Activated T-cell treated with anti-CD3 and anti-CD28 coated beads, Interleukin-2, amount 50 U/mL, for 72 hours (primary cell): ENCODE results near the gene SH2D4B. TPM values are rescaled to one million over a fixed set of nuclear protein-coding genes. Genes with fewer than 3 reads are reported as not detected.

Experiments used
- ATAC-seq, 2 donors: fragments of 150-1000 bp; cut with Tn5 transposase; replicated peaks in 1 of 2; 2 replicates each; pipeline ENCODE4 v1.10.0; 2021; ENCODE audit warnings: moderate library complexity in 2 of 2, mild to moderate bottlenecking in 1 of 2
- DNase-seq, 2 donors: peaks; one replicate each; pipeline ENCODE4 v3.0.0; 2021 to 2022; ENCODE audit warnings: mixed read lengths in 1 of 2
- H3K27ac Mint-ChIP-seq: one replicate; pipeline ENCODE4 v1.8.0; 2022; ENCODE audit warnings: mild to moderate bottlenecking, moderate library complexity, mixed read lengths
- H3K27me3 Mint-ChIP-seq: one replicate; pipeline ENCODE4 v1.8.0; 2022; ENCODE audit warnings: low read depth, mixed read lengths
- H3K36me3 Mint-ChIP-seq, 2 donors: one replicate each; pipeline ENCODE4 v1.8.0; 2022; ENCODE audit warnings: mixed read lengths in 2 of 2, mild to moderate bottlenecking in 1 of 2; ENCODE audit not compliant: insufficient read depth in 2 of 2
- H3K4me1 Mint-ChIP-seq: one replicate; pipeline ENCODE4 v1.8.0; 2022; ENCODE audit warnings: low read depth, mixed read lengths
- H3K4me3 Mint-ChIP-seq, 2 donors: one replicate each; pipeline ENCODE4 v1.8.0; 2022; ENCODE audit warnings: mild to moderate bottlenecking in 2 of 2, mixed read lengths in 2 of 2, moderate library complexity in 2 of 2
- H3K9me3 Mint-ChIP-seq, 2 donors: one replicate each; pipeline ENCODE4 v1.8.0; 2022; ENCODE audit warnings: mixed read lengths in 2 of 2
- total RNA-seq, 2 donors: library from RNA; stranded (reverse); gene quantifications; one replicate each; pipeline ENCODE4 v1.2.3, GENCODE V29; 2022

SH2D4B gene
- total RNA-seq, 2 donors from 2014 or later: 0.34 to 0.46 TPM

- ATAC-seq (no peak), DNase-seq (no peak)
- Mint-ChIP-seq H3K36me3 (no peaks in the 10 kb centered on the region), H3K9me3 (no peaks in the 10 kb centered on the region), H3K27me3 (peaks cover 3% of the 10 kb centered on the region), H3K4me1 (no peaks in the 10 kb centered on the region), H3K4me3 (no peak overlapping the region), H3K27ac (no peak overlapping the region)
Measured at GRCh38 chr10:80633910-80634309, 96.2 kb downstream of the SH2D4B start.

DNA sequence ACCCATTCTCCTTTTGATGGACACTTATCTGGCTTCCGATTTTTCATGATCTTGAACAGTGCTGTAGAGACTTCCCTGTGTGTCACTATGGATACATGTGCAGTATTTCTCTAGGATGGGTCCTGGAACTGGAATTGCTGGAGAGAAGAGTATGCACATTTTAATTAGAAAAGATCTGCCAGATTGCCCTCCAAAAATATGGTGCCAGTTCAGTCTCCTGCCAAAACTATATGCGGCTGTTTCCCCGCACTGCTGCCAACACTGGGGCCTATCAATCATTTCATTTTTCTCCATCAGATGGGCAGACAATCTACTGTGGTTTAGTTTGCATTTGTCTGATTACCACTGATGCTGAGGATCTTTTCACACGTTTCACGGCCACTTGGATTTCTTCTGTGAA, 105.0 kb downstream of the SH2D4B start:
- H3K4me1 Mint-ChIP-seq: no peaks in the 10 kb centered on the region
- peaks cover 0 to 3% of the 10 kb centered on the region in 2 donors for H3K9me3 Mint-ChIP-seq
- DNase-seq (no peak), ATAC-seq (no peak)
- H3K4me3 Mint-ChIP-seq: no peak overlapping the region
- no peak overlapping the region for H3K27ac Mint-ChIP-seq
- peaks cover 21% of the 10 kb centered on the region for H3K27me3 Mint-ChIP-seq
- no peaks in the 10 kb centered on the region for H3K36me3 Mint-ChIP-seq

DNA sequence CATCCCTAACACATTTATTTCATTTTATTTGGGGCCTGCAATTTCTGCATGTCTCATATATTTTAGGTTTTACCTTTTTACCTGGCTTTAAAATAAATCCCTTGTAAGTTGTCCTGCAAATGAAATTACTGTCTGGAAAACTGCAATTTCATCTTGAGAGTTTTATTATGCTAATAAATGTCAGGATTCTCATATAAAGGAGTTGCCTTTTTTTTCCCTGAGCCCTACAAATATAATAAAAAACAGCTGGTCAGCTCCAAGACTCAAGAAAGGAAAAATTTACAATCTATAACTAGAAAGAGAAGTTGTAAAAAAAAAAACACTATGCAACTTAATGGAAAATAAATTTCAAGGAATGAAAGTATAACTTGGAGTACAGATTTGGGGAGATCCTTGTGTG, 108.7 kb downstream of the SH2D4B start:
- Mint-ChIP-seq H3K27me3 (peaks cover 18% of the 10 kb centered on the region), H3K36me3 (no peaks in the 10 kb centered on the region), H3K4me1 (no peaks in the 10 kb centered on the region), H3K4me3 (no peak overlapping the region), H3K27ac (no peak overlapping the region), H3K9me3 (no peaks in the 10 kb centered on the region)
- no peak for ATAC-seq
- DNase-seq: no peak

DNA sequence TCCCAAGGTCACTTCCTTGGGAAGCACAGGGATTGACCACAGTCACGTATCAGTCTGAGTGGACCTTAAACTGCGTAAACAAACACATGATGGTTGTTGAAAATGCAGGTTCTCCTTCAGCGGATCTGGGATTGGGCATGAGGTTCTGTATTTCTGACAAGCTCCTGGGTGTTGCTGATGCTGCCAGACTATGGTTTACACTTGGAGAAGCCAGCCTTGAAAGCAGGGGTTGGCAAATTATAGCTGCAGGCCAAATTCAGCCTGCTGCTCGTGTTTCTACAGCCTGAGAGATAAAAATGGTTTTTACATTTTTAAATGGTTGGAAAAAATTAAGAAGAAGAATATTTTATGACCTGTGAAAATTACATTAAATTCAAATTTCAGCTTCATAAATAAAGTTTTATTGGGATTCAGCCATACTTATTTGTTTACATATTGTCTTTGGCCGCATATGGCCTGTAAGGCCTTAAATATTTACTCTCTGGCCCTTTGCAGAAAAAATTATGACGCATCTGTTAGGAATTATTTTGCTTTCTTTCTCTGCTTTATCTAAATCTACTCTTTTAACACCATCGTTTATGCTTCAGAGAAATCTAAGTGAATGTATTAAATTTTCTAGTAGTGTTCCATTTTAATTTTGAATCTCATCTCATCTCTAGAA, 109.6 kb downstream of the SH2D4B start:
- no peaks in the 10 kb centered on the region for H3K36me3 Mint-ChIP-seq
- H3K4me1 Mint-ChIP-seq: no peaks in the 10 kb centered on the region
- peaks cover 18% of the 10 kb centered on the region for H3K27me3 Mint-ChIP-seq
- no peak overlapping the region for H3K4me3 Mint-ChIP-seq
- no peaks in the 10 kb centered on the region for H3K9me3 Mint-ChIP-seq
- ATAC-seq (no peak), DNase-seq (no peak)
- H3K27ac Mint-ChIP-seq: no peak overlapping the region

GRCh38 chr10:80648106-80648505, 110.4 kb downstream of the SH2D4B start:
- H3K9me3 Mint-ChIP-seq: no peaks in the 10 kb centered on the region
- ATAC-seq (no peak), DNase-seq (no peak)
- no peak overlapping the region for H3K4me3 Mint-ChIP-seq
- no peaks in the 10 kb centered on the region for H3K4me1 Mint-ChIP-seq
- no peak overlapping the region for H3K27ac Mint-ChIP-seq
- H3K27me3 Mint-ChIP-seq: peaks cover 18% of the 10 kb centered on the region
- no peaks in the 10 kb centered on the region for H3K36me3 Mint-ChIP-seq

DNA sequence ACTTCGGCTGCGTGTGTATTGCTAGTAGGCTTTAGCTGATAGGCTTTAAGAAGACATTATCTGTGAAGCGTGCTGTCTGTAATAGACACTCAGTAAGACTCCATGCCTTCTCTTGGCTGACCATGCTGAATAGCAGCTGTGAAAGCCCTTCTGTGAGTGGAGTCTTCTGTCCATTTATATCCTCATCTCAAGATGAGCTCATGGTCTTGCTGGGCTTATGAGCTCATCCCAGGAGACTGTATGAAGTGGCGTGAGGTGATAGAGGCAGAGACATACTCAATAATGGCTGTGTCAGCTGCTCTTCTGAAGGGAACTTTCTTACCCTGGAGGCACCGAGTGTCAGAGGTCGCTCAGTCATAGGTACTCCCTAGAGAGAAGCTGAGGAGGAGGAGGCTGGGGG, 111.5 kb downstream of the SH2D4B start:
- no peaks in the 10 kb centered on the region for H3K4me1 Mint-ChIP-seq
- H3K9me3 Mint-ChIP-seq: peaks cover 2 to 3% of the 10 kb centered on the region in 2 donors
- H3K4me3 Mint-ChIP-seq: no peak overlapping the region
- H3K27me3 Mint-ChIP-seq: peaks cover 18% of the 10 kb centered on the region
- no peaks in the 10 kb centered on the region for H3K36me3 Mint-ChIP-seq
- DNase-seq (no peak), ATAC-seq (no peak)
- H3K27ac Mint-ChIP-seq: no peak overlapping the region

DNA sequence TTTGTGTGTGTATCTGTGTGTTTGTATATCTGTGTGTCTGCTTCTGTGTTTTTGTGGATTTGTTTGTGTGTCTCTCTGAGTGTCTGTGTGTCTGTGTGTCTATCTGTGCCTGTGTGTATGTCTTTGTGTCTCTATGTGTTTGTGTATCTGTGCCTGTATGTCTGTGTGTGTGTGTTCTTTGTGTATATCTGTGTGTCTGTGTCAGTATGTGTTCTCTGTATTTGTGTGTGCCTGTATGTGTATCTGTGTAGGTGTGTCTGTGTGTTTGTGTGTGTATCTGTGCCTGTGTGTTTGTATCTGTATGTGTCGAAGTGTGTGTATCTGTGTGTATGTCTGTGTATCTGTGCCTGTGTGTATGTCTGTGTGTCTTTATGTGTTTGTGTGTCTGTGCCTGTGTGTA, 118.2 kb downstream of the SH2D4B start:
- no peaks in the 10 kb centered on the region for H3K27me3 Mint-ChIP-seq
- no peak overlapping the region for H3K4me3 Mint-ChIP-seq
- H3K4me1 Mint-ChIP-seq: no peaks in the 10 kb centered on the region
- H3K27ac Mint-ChIP-seq: no peak overlapping the region
- no peaks in the 10 kb centered on the region for H3K36me3 Mint-ChIP-seq
- DNase-seq (no peak), ATAC-seq (no peak)
- peaks cover 2 to 3% of the 10 kb centered on the region in 2 donors for H3K9me3 Mint-ChIP-seq

DNA sequence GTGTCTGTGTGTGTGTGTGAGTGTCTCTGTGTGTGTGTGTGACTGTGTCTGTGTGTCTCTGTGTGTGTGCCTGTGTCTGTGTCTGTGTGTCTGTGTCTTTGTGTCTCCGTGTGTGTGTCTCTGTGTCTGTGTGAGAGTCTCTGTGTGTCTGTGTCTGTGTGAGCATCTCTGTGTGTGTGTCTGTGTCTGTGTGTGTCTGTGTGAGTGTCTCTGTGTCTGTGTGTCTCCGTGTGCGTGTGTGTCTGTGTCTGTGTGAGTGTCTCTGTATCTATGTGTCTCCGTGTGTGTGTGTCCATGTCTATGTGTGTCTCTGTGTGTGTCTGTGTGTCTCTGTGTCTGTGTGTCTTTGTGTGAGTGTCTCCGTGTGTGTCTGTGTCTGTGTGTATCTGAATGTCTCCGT, 120.4 kb downstream of the SH2D4B start:
- Mint-ChIP-seq H3K36me3 (no peaks in the 10 kb centered on the region), H3K4me3 (no peak overlapping the region), H3K9me3 (peaks cover 2 to 3% of the 10 kb centered on the region in 2 donors), H3K4me1 (peaks cover 6% of the 10 kb centered on the region), H3K27me3 (peaks cover 17% of the 10 kb centered on the region), H3K27ac (no peak overlapping the region)
- DNase-seq (no peak), ATAC-seq (no peak)

- Mint-ChIP-seq H3K9me3 (no peaks in the 10 kb centered on the region), H3K4me1 (peaks cover 6% of the 10 kb centered on the region), H3K27me3 (peaks cover 21% of the 10 kb centered on the region), H3K27ac (no peak overlapping the region), H3K36me3 (no peaks in the 10 kb centered on the region), H3K4me3 (no peak overlapping the region)
- ATAC-seq (no peak), DNase-seq (no peak)
Measured at GRCh38 chr10:80659289-80659688, 121.6 kb downstream of the SH2D4B start.

GRCh38 chr10:80660266-80660665, 122.6 kb downstream of the SH2D4B start:
- DNase-seq (no peak), ATAC-seq (no peak)
- H3K4me3 Mint-ChIP-seq: no peak overlapping the region
- H3K36me3 Mint-ChIP-seq: no peaks in the 10 kb centered on the region
- H3K4me1 Mint-ChIP-seq: peaks cover 6% of the 10 kb centered on the region
- H3K27ac Mint-ChIP-seq: no peak overlapping the region
- peaks cover 21% of the 10 kb centered on the region for H3K27me3 Mint-ChIP-seq
- H3K9me3 Mint-ChIP-seq: no peaks in the 10 kb centered on the region

DNA sequence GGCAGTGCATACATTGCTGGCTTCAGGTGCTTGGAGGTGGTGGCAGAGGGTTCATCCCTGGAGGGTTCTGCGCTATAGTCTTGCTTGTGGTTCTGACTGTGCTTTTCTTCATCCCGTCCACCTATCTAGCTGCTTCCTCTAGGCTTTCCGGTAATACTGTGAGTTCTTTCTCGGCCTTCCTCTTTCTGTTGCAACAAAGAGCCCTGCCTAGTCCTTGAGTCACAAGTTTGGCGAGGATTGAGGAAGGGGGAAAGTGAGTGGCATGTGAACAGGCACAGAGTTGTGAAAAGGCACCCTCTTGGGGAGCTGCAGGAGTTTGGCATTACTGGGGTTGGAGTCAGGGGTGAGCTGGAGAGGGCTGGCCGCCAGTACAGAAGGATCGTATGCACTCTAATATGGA, 123.0 kb downstream of the SH2D4B start:
- ATAC-seq: no peak
- no peak overlapping the region for H3K4me3 Mint-ChIP-seq

DNA sequence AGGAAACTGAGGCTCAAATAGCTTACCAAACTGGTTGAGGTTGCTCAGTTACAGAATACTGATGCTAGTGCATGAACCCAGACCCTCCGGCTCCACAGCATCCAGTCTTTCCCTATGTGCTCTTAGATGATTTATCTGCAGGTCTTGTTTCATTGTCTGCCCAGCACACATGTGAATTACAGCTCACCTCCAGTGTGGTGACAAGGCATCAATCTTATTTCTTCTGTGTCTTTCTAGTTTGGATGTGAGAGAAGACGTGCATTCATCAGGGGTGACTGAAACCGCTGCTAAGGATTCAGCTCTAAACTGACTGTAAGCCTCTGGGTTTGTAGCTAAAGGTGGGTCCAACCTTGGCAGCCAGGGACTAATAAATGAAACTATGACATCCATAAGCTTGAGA, 123.8 kb downstream of the SH2D4B start:
- H3K27me3 Mint-ChIP-seq: peaks cover 21% of the 10 kb centered on the region
- H3K36me3 Mint-ChIP-seq: no peaks in the 10 kb centered on the region
- H3K4me3 Mint-ChIP-seq: no peak overlapping the region
- peaks cover 6% of the 10 kb centered on the region for H3K4me1 Mint-ChIP-seq
- DNase-seq (no peak), ATAC-seq (no peak)
- H3K9me3 Mint-ChIP-seq: no peaks in the 10 kb centered on the region
- no peak overlapping the region for H3K27ac Mint-ChIP-seq

More for the DNA sequence above, 123.0 kb downstream of the SH2D4B start:
- peaks cover 21% of the 10 kb centered on the region for H3K27me3 Mint-ChIP-seq
- H3K27ac Mint-ChIP-seq: no peak overlapping the region
- no peak for DNase-seq
- no peaks in the 10 kb centered on the region for H3K9me3 Mint-ChIP-seq
- H3K36me3 Mint-ChIP-seq: no peaks in the 10 kb centered on the region
- H3K4me1 Mint-ChIP-seq: peaks cover 6% of the 10 kb centered on the region

DNA sequence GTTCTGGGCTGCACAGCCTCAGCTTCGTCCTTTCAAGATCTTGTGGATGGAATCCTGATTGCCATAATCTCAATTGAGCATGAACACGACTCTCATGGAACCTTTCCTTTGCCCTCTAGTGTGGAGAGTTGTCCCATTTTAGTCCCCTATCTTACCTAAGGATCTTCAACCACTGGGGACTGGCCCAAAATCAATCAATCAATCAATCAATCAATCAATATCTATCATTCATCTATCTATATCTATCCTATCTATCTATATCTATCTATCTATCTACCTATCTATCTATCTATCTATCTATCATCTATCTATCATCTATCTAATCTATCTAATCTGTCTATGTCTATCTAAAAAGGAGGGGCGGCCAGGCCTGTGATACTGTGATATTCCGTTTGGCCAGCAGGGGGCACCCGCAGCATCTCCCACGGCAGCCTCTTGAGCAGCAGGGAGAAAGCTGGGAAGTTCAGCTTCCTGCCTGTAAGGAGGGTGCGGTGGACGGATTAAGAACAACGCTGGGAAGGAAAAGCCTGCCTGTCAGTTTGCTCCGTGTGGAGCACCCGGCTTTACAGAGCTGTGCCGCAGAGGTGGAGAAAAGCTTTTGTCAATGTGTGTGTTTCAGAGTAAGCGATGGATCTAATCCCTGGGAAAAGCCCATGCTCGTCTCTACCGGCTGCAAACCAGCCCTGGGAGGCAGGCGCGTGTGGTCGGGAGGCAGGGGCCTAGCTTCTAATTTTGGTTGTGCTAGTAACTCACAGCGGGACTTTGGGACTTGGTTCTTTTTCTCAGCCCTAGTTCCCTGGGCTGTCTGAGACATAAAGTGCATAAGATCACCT, 124.9 kb downstream of the SH2D4B start:
- Mint-ChIP-seq H3K4me3 (peak overlapping the region; percentile 41 to 56), H3K4me1 (peaks cover 6% of the 10 kb centered on the region), H3K36me3 (no peaks in the 10 kb centered on the region), H3K27ac (no peak overlapping the region), H3K27me3 (peaks cover 21% of the 10 kb centered on the region), H3K9me3 (no peaks in the 10 kb centered on the region)
- DNase-seq: peak; percentile 68 to 73
- ATAC-seq: peak; percentile 58 to 60
